AG04449 (cell line): Measurements from ENCODE around the gene VAV2.

Source experiments
- CTCF ChIA-PET: fragments of 350-600 bp; formaldehyde crosslinking; extraction: SDS; loops from one replicate; lab custom pipeline; 2021; ENCODE audit warnings: antibody characterized with exemption; lab: Yijun Ruan, JAX
- POLR2A ChIA-PET: fragments of 400-600, 350-600 bp; formaldehyde crosslinking; extraction: SDS; loops from one replicate; lab custom pipeline; 2020; ENCODE audit warnings: antibody characterized with exemption, inconsistent platforms; lab: Yijun Ruan, JAX
- DNase-seq: peaks from one replicate; pipeline ENCODE4 v3.0.0-alpha.2; 2010; ENCODE audit warnings: low read depth, low spot score
- H3K4me3 ChIP-seq: 2 replicates; pipeline ENCODE4 v1.5.1; 2011; ENCODE audit warnings: low read depth, mild to moderate bottlenecking, control low read depth, low read length
- TF ChIP-seq, protein P1 (sequence below): IDR thresholded peaks from one replicate; pipeline ENCODE4 v1.5.1; 2011; ENCODE audit warnings: mild to moderate bottlenecking, moderate library complexity, low read length, control low read depth, inconsistent platforms; ENCODE audit not compliant: insufficient read depth; ENCODE audit errors: missing control alignments

Gene VAV2

DNA sequence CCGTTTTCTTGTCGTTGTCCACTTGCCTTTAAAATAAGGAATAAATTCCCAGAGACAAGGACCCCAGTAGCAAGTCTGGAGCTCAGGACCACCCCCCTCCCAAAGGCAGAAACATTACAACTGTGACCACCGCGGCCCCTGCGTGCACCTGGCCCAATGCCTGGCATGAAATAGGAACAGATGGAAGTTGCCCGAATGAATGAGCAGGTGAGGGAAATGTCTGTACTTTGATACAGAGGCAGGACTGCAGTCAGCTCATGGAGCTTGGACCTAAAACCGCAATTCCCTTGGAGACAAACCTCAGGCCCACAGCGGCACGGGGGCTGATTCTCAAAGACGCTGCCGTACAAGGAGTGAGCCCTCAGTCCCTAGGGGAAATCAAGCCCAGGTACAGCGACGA, 198.7 kb downstream of the VAV2 start:
- H3K4me3 ChIP-seq, result no peak overlapping the region
- ChIA-PET CTCF (interaction anchor here (0.6 to 13.4 kb wide), 14 partner anchors 10 to 229 kb away, joined by 3 to 362 read pairs (median 6); no protein-coding TSS in a partner anchor), POLR2A (no interaction called here)
- TF ChIP-seq, protein P1, sequence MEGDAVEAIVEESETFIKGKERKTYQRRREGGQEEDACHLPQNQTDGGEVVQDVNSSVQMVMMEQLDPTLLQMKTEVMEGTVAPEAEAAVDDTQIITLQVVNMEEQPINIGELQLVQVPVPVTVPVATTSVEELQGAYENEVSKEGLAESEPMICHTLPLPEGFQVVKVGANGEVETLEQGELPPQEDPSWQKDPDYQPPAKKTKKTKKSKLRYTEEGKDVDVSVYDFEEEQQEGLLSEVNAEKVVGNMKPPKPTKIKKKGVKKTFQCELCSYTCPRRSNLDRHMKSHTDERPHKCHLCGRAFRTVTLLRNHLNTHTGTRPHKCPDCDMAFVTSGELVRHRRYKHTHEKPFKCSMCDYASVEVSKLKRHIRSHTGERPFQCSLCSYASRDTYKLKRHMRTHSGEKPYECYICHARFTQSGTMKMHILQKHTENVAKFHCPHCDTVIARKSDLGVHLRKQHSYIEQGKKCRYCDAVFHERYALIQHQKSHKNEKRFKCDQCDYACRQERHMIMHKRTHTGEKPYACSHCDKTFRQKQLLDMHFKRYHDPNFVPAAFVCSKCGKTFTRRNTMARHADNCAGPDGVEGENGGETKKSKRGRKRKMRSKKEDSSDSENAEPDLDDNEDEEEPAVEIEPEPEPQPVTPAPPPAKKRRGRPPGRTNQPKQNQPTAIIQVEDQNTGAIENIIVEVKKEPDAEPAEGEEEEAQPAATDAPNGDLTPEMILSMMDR, result no peak
- DNase-seq, result no peak

DNA sequence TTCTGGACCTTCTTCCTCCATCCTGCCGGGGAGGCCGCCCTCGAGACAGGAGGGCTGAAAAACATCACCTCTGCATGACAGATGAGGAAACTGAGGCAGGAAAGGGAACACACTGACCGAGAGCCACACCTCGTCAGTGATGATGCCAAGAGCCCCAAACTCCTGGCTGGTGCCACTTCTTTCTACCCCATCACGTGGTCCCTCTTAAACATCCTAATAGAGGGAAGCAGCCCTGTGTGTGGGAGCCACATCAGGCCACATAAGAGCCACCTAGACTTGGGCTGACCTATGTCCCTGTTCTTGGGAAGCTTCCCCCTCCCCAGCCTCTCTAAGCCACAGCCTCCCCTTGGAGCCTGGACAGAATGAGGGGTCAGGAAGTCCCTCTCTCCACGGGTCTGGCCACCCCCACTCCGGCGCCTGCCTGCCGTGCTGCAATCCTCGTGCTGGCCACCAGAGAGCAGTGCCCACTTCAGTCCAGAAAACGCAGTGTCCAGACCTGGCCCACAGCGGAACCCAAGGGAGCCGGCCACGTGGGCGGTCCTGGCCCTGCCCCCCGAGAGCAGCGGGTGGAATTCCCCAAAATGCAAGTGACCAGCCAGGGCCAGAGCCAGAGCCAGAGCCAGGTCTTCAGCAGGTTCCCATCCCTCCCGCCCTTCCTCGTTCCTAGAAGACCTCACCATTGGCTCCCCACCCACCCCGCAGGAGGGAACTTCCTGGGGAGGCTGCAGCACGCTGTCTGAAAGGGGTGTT, 199.2 kb downstream of the VAV2 start:
- DNase-seq, result peak; percentile 5
- peak overlapping the region; percentile 8; the same call in 1 of the 2 replicates for H3K4me3 ChIP-seq
- TF ChIP-seq, protein P1, result peak; percentile 96
- ChIA-PET CTCF (interaction anchor here (0.6 to 13.4 kb wide), 20 partner anchors 10 to 306 kb away, joined by 3 to 362 read pairs (median 4); no protein-coding TSS in a partner anchor), POLR2A (no interaction called here)

DNA sequence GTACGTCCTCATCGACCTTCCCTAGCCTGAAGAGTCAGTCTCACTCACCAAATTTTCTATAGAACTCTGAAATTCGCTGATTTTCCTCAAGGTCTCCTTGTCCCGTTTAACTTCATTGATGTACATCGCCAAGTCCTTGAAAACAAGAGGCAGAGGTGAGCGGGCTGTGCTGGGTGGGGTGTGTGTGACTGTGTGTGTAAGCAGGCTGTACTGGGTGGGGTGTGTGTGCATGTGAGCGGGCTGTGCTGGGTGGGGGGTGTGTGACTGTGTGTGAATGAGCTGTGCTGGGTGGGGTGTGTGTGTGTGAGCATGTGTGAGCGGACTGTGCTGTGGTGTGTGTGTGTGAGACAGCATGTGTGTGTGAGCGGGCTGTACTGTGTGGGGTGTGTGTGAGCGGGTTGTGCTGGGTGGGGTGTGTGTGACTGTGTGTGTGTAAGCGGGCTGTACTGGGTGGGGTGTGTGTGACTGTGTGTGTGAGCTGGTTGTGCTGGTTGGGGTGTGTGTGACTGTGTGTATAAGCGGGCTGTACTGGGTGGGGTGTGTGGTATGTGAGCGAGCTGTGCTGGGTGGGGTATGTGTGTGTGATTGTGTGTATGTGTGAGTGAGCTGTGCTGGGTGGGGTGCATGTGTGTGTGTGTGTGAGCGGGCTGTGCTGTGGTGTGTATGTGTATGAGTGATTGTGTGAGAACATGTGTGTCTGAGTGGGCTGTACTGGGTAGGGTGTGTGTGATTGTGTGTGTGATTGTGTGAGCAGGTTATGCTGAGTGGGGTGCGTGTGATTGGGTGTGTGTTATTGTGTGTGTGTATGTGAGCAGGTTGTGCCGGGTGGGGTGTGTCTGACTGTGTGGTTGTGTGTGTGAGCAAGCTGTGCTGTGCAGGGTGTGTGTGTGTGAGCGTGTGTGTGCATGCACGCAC, 200.1 kb downstream of the VAV2 start:
- TF ChIP-seq, protein P1, result no peak
- CTCF ChIA-PET, result interaction anchor here (0.6 to 13.4 kb wide), 14 partner anchors 10 to 307 kb away, joined by 3 to 362 read pairs (median 4); no protein-coding TSS in a partner anchor
- H3K4me3 ChIP-seq, result no peak overlapping the region
- POLR2A ChIA-PET, result interaction anchor here (0.8 kb wide), 1 partner anchor 13 kb away, joined by 3 read pairs; no protein-coding TSS in a partner anchor
- DNase-seq, result no peak

DNA sequence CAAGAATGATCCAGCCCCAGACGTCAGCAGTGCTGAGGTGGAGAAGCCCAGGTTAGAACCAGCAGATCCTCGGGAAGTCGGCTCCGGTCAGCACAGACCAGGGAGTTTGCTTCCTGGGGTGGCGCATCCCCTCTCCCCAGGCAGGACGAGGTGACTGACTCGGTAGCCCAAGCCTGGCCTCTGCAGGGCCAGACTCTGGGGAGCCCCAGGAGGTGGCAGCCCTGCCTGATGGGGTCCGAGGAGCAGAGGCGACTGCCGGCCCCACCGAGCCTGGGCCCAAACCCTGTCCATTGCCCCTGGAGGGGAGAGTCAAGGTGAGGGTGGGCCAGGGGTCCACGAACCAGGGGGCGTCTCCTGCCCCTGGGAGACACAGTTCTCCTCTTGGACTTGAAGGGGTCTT, 201.1 kb downstream of the VAV2 start:
- TF ChIP-seq, protein P1, result no peak
- CTCF ChIA-PET, result interaction anchor here (7.6 to 13.4 kb wide), 2 partner anchors 9 to 204 kb away, joined by 96 to 362 read pairs; no protein-coding TSS in a partner anchor
- no peak for DNase-seq
- no peak overlapping the region for H3K4me3 ChIP-seq
- POLR2A ChIA-PET, result no interaction called here

DNA sequence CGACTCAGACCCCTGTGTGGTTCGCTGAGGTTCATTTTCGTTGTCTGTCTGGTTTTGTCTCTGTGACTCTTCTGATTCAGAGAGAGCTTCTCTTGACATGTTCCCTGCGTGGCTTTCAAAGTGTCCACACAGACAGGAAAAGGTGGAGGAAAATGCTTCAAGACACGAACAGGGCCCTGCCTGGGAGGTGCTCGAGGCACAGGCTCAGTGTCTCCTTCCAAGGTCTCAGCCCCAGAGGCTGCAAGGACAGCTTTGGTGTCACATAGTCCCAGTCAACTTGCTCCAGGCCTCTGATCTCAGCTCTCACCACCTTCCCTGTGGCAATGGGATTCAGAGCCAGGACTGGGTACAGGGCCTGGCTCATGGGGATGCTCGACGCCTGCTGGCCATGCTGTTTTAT, 202.3 kb downstream of the VAV2 start:
- CTCF ChIA-PET, result interaction anchor here (1.8 to 13.4 kb wide), 3 partner anchors 7 to 236 kb away, joined by 7 to 362 read pairs (median 96); partner anchors contain the start of gene BRD3OS
- H3K4me3 ChIP-seq, result no peak overlapping the region
- POLR2A ChIA-PET, result no interaction called here
- no peak for DNase-seq
- TF ChIP-seq, protein P1, result no peak
